GM21423 (cell line): ENCODE data around the gene AGO1.
"Not testable (repeated sequence)": the region's sequence is repeated elsewhere in the genome, so short reads cannot be mapped to it uniquely, and the experiment has no call there.

Experiments
- ATAC-seq: cut with Tn5 transposase; IDR thresholded peaks from one replicate; pipeline ENCODE4 v1.9.1; 2021; ENCODE audit warnings: mild to moderate bottlenecking, moderate library complexity; ENCODE audit not compliant: unreplicated experiment

The AGO1 gene

GRCh38 chr1:35968396-35968795 is 85.4 kb downstream of the AGO1 start:
- ATAC-seq, result no peak

GRCh38 chr1:35971601-35972000 is 88.6 kb downstream of the AGO1 start:
- no peak for ATAC-seq

GRCh38 chr1:35972631-35973030 is 89.6 kb downstream of the AGO1 start:
- not testable (repeated sequence) for ATAC-seq

GRCh38 chr1:35980090-35980489 is 97.1 kb downstream of the AGO1 start:
- no peak for ATAC-seq
